ENCODE measurements around the gene NADSYN1.

DNA sequence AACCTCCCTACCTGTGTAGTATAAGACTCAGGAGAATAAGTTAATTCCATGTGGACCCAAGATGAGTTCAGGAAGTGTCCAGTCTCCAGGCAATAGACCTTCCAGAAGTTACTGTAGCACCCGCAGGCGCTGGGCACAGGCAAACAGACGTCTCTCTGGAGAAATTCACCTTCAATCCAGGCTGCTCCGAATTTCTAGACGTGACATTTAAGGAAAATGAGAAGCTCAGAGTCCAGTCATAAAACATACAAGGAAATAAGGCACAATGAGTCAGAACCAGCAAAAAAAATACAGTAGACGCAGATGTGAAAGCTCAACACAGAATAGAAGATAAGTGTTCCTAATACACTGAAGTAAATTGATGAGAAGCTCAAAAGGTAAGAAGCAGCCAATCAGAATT is 14.2 kb downstream of the NADSYN1 start:
- TF ChIP-seq CTCF (conservative IDR thresholded peaks at IDR 0.05; ENCODE audit: low read depth, low read length) (no peak), EZH2 (IDR thresholded peaks at IDR 0.05; ENCODE audit: borderline replicate concordance, low read depth, low read length, poor library complexity, severe bottlenecking) (no peak)
